Natural killer cell (primary cell): ENCODE data around the gene KDM6A. TPM values are rescaled to one million over a fixed set of nuclear protein-coding genes. Genes with fewer than 3 reads are reported as not detected.
"Not testable (repeated sequence)": the region's sequence is repeated elsewhere in the genome, so short reads cannot be mapped to it uniquely, and the experiment has no call there.

Experiments used
- ATAC-seq, 3 donors: fragments of 150-1000 bp in 2 of 3; fragments of 200-7000 bp in 1 of 3; cut with Tn5 transposase; 1 replicate in 1 of 3; 2 replicates in 2 of 3; pipeline ENCODE4 v1.10.0; 2021; ENCODE audit warnings: mild to moderate bottlenecking in 2 of 3, moderate library complexity in 2 of 3
- DNase-seq, 2 donors: peaks; one replicate each; pipeline versions ENCODE4 v3.0.0 to v3.0.0-alpha.2; 2013 to 2021; ENCODE audit warnings: mixed read lengths in 1 of 2
- H3K27ac ChIP-seq: one replicate; pipeline ENCODE4 v1.5.1; 2013; ENCODE audit warnings: mild to moderate bottlenecking, low read length
- H3K27me3 ChIP-seq: one replicate; pipeline ENCODE4 v1.6.1; 2013; ENCODE audit warnings: low read length; ENCODE audit not compliant: control insufficient read depth, insufficient read depth
- H3K36me3 ChIP-seq: one replicate; pipeline ENCODE4 v1.6.1; 2013; ENCODE audit warnings: low read length; ENCODE audit not compliant: control insufficient read depth, insufficient read depth
- H3K4me1 ChIP-seq: one replicate; pipeline ENCODE4 v1.6.1; 2013; ENCODE audit warnings: low read length; ENCODE audit not compliant: control insufficient read depth, insufficient read depth
- H3K4me3 ChIP-seq: one replicate; pipeline ENCODE4 v1.5.1; 2013; ENCODE audit warnings: low read length
- H3K9me3 ChIP-seq: one replicate; pipeline ENCODE4 v1.6.1; 2013; ENCODE audit warnings: low read length; ENCODE audit not compliant: control insufficient read depth, insufficient read depth
- H3K27ac Mint-ChIP-seq, 2 donors: one replicate each; pipeline ENCODE4 v1.8.0; 2022; ENCODE audit warnings: mild to moderate bottlenecking in 2 of 2, mixed read lengths in 2 of 2, moderate library complexity in 1 of 2
- H3K27me3 Mint-ChIP-seq, 2 donors: one replicate each; pipeline ENCODE4 v1.8.0; 2022; ENCODE audit warnings: low read depth in 2 of 2, mixed read lengths in 2 of 2
- H3K36me3 Mint-ChIP-seq: one replicate; pipeline ENCODE4 v1.8.0; 2022; ENCODE audit warnings: mixed read lengths
- H3K4me1 Mint-ChIP-seq, 2 donors: one replicate each; pipeline ENCODE4 v1.8.0; 2022; ENCODE audit warnings: mixed read lengths in 2 of 2
- H3K4me3 Mint-ChIP-seq: one replicate; pipeline ENCODE4 v1.8.0; 2022; ENCODE audit warnings: mild to moderate bottlenecking, moderate library complexity, mixed read lengths
- H3K9me3 Mint-ChIP-seq, 2 donors: one replicate each; pipeline ENCODE4 v1.8.0; 2022; ENCODE audit warnings: mixed read lengths in 2 of 2
- WGBS: methylation state at CpG from one replicate; pipeline ENCODE4 v1.1.7; 2013; ENCODE audit warnings: missing lambda C conversion rate; ENCODE audit not compliant: insufficient coverage; 5-methylcytosine and 5-hydroxymethylcytosine counted together
- intact Hi-C: fragments of 100-400 bp; cut with micrococcal nuclease; formaldehyde crosslinking; loops from one replicate; pipeline ENCODE4 v1.14.2; 2022
- total RNA-seq, 4 donors: library from RNA; stranded (reverse); fragments of 120-200 nt in 1 of 4; gene quantifications; one replicate each; pipeline versions ENCODE4 v1.2.3 to v1.2.4, GENCODE V29; 2013 to 2022
- TF ChIP-seq, protein P1 (sequence below): fragments of 200-600 bp; IDR thresholded peaks from one replicate; pipeline ENCODE4 v1.8.0; 2022; ENCODE audit warnings: antibody characterized with exemption

Gene KDM6A
- total RNA-seq, 3 donors from 2014 or later (not counting 1 experiment from before 2014, with no cell fraction given) = 60.8 to 121 (median 73.1) TPM

DNA sequence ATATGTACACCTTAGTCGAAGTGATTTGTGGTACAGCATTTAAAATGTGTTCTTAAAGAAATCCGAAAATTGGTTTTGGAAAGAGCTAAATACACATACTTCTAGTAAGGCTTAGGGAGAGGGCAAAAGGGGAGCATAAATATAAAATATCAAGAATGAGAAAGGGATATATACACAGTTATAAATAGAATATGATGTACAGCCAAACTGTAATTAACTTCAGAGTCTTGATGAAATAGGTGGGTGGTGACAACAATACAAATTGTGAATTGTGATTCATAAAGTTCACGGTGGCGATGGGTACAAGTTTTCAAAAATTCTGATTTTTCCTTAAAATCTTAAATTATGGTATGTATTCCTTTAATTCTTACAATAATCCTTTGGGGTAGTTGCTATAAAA lies 62.2 kb downstream of the KDM6A start:
- H3K27me3 Mint-ChIP-seq = no peaks in the 10 kb centered on the region
- no peak overlapping the region for H3K4me3 ChIP-seq
- H3K9me3 ChIP-seq = no peaks in the 10 kb centered on the region
- H3K4me1 ChIP-seq = no peaks in the 10 kb centered on the region
- DNase-seq (no peak), ATAC-seq (no peak)
- H3K36me3 ChIP-seq = no peaks in the 10 kb centered on the region
- H3K27me3 ChIP-seq = no peaks in the 10 kb centered on the region
- TF ChIP-seq, protein P1, sequence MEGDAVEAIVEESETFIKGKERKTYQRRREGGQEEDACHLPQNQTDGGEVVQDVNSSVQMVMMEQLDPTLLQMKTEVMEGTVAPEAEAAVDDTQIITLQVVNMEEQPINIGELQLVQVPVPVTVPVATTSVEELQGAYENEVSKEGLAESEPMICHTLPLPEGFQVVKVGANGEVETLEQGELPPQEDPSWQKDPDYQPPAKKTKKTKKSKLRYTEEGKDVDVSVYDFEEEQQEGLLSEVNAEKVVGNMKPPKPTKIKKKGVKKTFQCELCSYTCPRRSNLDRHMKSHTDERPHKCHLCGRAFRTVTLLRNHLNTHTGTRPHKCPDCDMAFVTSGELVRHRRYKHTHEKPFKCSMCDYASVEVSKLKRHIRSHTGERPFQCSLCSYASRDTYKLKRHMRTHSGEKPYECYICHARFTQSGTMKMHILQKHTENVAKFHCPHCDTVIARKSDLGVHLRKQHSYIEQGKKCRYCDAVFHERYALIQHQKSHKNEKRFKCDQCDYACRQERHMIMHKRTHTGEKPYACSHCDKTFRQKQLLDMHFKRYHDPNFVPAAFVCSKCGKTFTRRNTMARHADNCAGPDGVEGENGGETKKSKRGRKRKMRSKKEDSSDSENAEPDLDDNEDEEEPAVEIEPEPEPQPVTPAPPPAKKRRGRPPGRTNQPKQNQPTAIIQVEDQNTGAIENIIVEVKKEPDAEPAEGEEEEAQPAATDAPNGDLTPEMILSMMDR = no peak
- H3K27ac ChIP-seq = no peak overlapping the region
- no peak overlapping the region for H3K27ac Mint-ChIP-seq
- no CpG with 5 or more reads among the region's 4 CpGs for WGBS
- intact Hi-C loops = no loop called here
- H3K36me3 Mint-ChIP-seq = no peaks in the 10 kb centered on the region
- peaks cover 61 to 77% of the 10 kb centered on the region in 2 donors for H3K4me1 Mint-ChIP-seq
- peak overlapping the region; percentile 45 for H3K4me3 Mint-ChIP-seq
- no peaks in the 10 kb centered on the region for H3K9me3 Mint-ChIP-seq

DNA sequence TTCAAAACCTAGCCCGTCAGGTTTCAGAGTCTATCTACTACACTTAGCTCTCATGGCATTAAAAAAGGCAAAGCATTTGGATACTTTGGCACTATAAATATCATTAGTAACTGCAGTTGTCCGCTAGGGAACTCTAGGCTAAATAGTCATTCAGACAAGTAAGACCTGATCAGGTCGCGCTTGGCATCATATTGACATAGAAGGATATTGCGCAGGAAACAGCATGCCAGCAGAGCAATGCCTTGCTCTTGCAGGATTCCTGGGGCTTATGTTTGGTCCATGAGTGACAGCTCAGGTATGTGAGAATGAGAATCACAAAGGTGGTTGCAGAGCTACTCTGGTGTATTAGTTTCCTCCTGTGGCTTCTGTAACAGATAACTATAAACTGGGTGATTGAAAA lies 62.7 kb downstream of the KDM6A start:
- Histone ChIP-seq H3K4me3 (no peak overlapping the region), H3K27me3 (no peaks in the 10 kb centered on the region), H3K36me3 (no peaks in the 10 kb centered on the region), H3K4me1 (no peaks in the 10 kb centered on the region), H3K27ac (no peak overlapping the region), H3K9me3 (no peaks in the 10 kb centered on the region)
- Mint-ChIP-seq H3K27ac (no peak overlapping the region), H3K27me3 (no peaks in the 10 kb centered on the region), H3K9me3 (no peaks in the 10 kb centered on the region), H3K36me3 (no peaks in the 10 kb centered on the region), H3K4me3 (no peak overlapping the region), H3K4me1 (peaks cover 61 to 77% of the 10 kb centered on the region in 2 donors)
- TF ChIP-seq, protein P1 = no peak
- intact Hi-C loops = no loop called here
- 91% methylated on average over 5 of the region's 5 CpGs for WGBS
- DNase-seq (no peak), ATAC-seq (no peak)

DNA sequence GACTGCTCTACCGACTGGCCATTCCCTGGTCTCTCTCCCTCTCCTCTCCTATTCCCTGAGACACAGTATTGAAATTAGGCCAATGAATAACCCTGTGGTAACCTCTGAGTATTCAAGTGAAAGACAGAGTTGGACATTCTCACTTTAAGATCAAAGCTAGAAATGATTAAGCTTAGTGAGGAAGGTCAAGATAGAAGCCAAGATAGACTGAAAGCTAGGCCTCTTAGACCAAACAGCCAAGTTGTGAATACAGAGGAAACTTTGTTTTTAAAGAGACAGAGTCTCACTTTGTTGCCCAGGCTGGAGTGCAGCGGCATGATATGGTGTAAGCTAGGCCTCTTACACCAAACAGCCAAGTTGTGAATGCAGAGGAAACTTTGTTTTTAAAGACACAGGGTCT lies 64.6 kb downstream of the KDM6A start:
- peak overlapping the region; percentile 54 to 76 for H3K27ac Mint-ChIP-seq
- Histone ChIP-seq H3K4me1 (no peaks in the 10 kb centered on the region), H3K27ac (no peak overlapping the region), H3K9me3 (no peaks in the 10 kb centered on the region), H3K36me3 (no peaks in the 10 kb centered on the region), H3K4me3 (no peak overlapping the region), H3K27me3 (no peaks in the 10 kb centered on the region)
- peak in 1 of 3 donors; percentile 58 for ATAC-seq
- H3K36me3 Mint-ChIP-seq = no peaks in the 10 kb centered on the region
- intact Hi-C loops = no loop called here
- H3K4me1 Mint-ChIP-seq = peaks cover 54 to 75% of the 10 kb centered on the region in 2 donors
- H3K9me3 Mint-ChIP-seq = no peaks in the 10 kb centered on the region
- 70% methylated on average over 1 of the region's 2 CpGs for WGBS
- H3K27me3 Mint-ChIP-seq = no peaks in the 10 kb centered on the region
- no peak for DNase-seq
- TF ChIP-seq, protein P1 = no peak
- H3K4me3 Mint-ChIP-seq = peak overlapping the region; percentile 70

DNA sequence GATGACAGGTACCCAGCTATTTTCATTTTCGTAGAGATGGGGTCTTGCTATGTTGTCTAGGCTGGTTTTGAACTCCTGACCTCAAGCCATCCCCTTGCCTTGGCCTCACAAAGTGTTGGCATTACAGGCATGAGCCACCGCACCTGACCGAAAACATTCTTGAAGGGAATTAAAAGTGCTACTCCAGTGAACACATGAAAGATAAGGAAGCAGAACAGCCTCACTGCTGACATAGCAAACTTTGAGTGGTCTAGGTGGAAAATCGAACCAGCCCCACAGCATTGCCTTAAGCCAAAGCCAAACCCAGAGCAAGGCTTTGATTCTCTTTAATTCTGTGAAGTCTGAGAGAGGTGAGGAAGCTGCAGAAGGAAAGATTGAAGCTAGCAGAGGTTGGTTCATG lies 65.1 kb downstream of the KDM6A start:
- Histone ChIP-seq H3K27ac (no peak overlapping the region), H3K4me3 (no peak overlapping the region), H3K36me3 (no peaks in the 10 kb centered on the region), H3K27me3 (no peaks in the 10 kb centered on the region), H3K9me3 (no peaks in the 10 kb centered on the region), H3K4me1 (no peaks in the 10 kb centered on the region)
- Mint-ChIP-seq H3K36me3 (no peaks in the 10 kb centered on the region), H3K4me1 (peaks cover 54 to 77% of the 10 kb centered on the region in 2 donors), H3K27me3 (no peaks in the 10 kb centered on the region), H3K27ac (peak overlapping the region; percentile 54 to 76), H3K9me3 (no peaks in the 10 kb centered on the region), H3K4me3 (peak overlapping the region; percentile 70)
- TF ChIP-seq, protein P1 = no peak
- no peak for DNase-seq
- ATAC-seq = peak in 1 of 3 donors; percentile 9
- intact Hi-C loops = no loop called here
- 71% methylated on average over 3 of the region's 4 CpGs for WGBS

DNA sequence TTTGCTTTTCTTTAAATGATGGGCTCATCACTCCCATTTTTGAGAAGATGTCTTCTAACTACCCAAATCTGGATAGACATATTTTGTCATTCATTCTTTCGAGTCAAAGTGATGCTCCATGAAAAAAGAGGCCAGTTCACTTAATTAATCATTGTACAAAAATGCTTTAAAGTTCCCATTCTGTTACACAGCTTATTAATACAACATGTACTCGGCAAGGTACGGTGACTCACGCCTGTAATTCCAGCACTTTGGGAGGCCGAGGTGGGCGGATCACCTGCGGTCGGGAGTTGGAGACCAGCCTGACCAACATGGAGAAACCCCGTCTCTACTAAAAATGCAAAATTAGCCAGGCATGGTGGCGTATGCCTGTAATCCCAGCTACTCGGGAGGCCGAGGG lies 67.6 kb downstream of the KDM6A start:
- H3K27me3 ChIP-seq, H3K9me3 ChIP-seq, H3K4me3 Mint-ChIP-seq, DNase-seq, H3K4me3 ChIP-seq, H3K27me3 Mint-ChIP-seq, H3K27ac Mint-ChIP-seq, H3K27ac ChIP-seq, H3K36me3 ChIP-seq, H3K36me3 Mint-ChIP-seq, intact Hi-C loops, H3K9me3 Mint-ChIP-seq, ATAC-seq, H3K4me1 ChIP-seq: not testable (repeated sequence)
- 98% methylated on average over 12 of the region's 12 CpGs for WGBS
- peaks cover 36 to 65% of the 10 kb centered on the region in 2 donors for H3K4me1 Mint-ChIP-seq
